Activated naive CD8-positive, alpha-beta T cell treated with anti-CD3 and anti-CD28 coated beads for 36 hours (primary cell): ENCODE data around the gene TBX2. TPM values are rescaled to one million over a fixed set of nuclear protein-coding genes. Genes with fewer than 3 reads are reported as not detected.

Experiments
- DNase-seq: peaks from one replicate; pipeline ENCODE4 v3.0.0; 2021
- H3K27ac Mint-ChIP-seq: one replicate; pipeline ENCODE4 v1.8.0; 2022; ENCODE audit warnings: mild to moderate bottlenecking, moderate library complexity, mixed read lengths
- H3K27me3 Mint-ChIP-seq: one replicate; pipeline ENCODE4 v1.8.0; 2022; ENCODE audit warnings: mild to moderate bottlenecking, mixed read lengths
- H3K36me3 Mint-ChIP-seq: one replicate; pipeline ENCODE4 v1.8.0; 2021; ENCODE audit warnings: mild to moderate bottlenecking, mixed read lengths
- H3K4me1 Mint-ChIP-seq: one replicate; pipeline ENCODE4 v1.8.0; 2021; ENCODE audit warnings: mixed read lengths
- H3K4me3 Mint-ChIP-seq: one replicate; pipeline ENCODE4 v1.8.0; 2022; ENCODE audit warnings: mild to moderate bottlenecking, moderate library complexity, mixed read lengths
- H3K9me3 Mint-ChIP-seq: one replicate; pipeline ENCODE4 v1.8.0; 2022; ENCODE audit warnings: mixed read lengths
- total RNA-seq, 2 experiments: library from RNA; stranded (reverse); gene quantifications; one replicate each; pipeline ENCODE4 v1.2.3, GENCODE V29; 2021

TBX2 gene
- total RNA-seq, 2 experiments from 2014 or later: not detected

GRCh38 chr17:61391595-61392291 lies 7.9 kb upstream of the TBX2 start:
- no peaks in the 10 kb centered on the region for H3K4me1 Mint-ChIP-seq
- no peak overlapping the region for H3K27ac Mint-ChIP-seq
- DNase-seq: no peak
- H3K9me3 Mint-ChIP-seq: no peaks in the 10 kb centered on the region
- H3K27me3 Mint-ChIP-seq: peaks cover 23% of the 10 kb centered on the region
- no peaks in the 10 kb centered on the region for H3K36me3 Mint-ChIP-seq
- no peak overlapping the region for H3K4me3 Mint-ChIP-seq

- Mint-ChIP-seq H3K4me3 (no peak overlapping the region), H3K4me1 (no peaks in the 10 kb centered on the region), H3K9me3 (no peaks in the 10 kb centered on the region)
Observed at GRCh38 chr17:61392679-61393078, 7.0 kb upstream of the TBX2 start.

GRCh38 chr17:61393550-61393903 lies 6.1 kb upstream of the TBX2 start:
- Mint-ChIP-seq H3K9me3 (no peaks in the 10 kb centered on the region), H3K27me3 (peaks cover 35% of the 10 kb centered on the region), H3K27ac (no peak overlapping the region), H3K4me3 (no peak overlapping the region), H3K36me3 (no peaks in the 10 kb centered on the region), H3K4me1 (peaks cover 7% of the 10 kb centered on the region)
- no peak for DNase-seq

More at GRCh38 chr17:61392679-61393078, 7.0 kb upstream of the TBX2 start:
- DNase-seq: no peak
- Mint-ChIP-seq H3K27ac (no peak overlapping the region), H3K36me3 (no peaks in the 10 kb centered on the region), H3K27me3 (peaks cover 27% of the 10 kb centered on the region)

- Mint-ChIP-seq H3K4me3 (no peak overlapping the region), H3K27ac (no peak overlapping the region), H3K27me3 (peaks cover 37% of the 10 kb centered on the region), H3K36me3 (no peaks in the 10 kb centered on the region), H3K4me1 (peaks cover 9% of the 10 kb centered on the region), H3K9me3 (no peaks in the 10 kb centered on the region)
- DNase-seq: no peak
Observed at GRCh38 chr17:61393904-61394629, 5.6 kb upstream of the TBX2 start.

GRCh38 chr17:61394630-61395408 lies 4.8 kb upstream of the TBX2 start:
- H3K36me3 Mint-ChIP-seq: no peaks in the 10 kb centered on the region
- no peak overlapping the region for H3K4me3 Mint-ChIP-seq
- no peak overlapping the region for H3K27ac Mint-ChIP-seq
- H3K9me3 Mint-ChIP-seq: no peaks in the 10 kb centered on the region
- no peak for DNase-seq
- peaks cover 37% of the 10 kb centered on the region for H3K27me3 Mint-ChIP-seq
- H3K4me1 Mint-ChIP-seq: peaks cover 9% of the 10 kb centered on the region

GRCh38 chr17:61395409-61395982 lies 4.1 kb upstream of the TBX2 start:
- Mint-ChIP-seq H3K27ac (no peak overlapping the region), H3K4me1 (peaks cover 9% of the 10 kb centered on the region), H3K9me3 (no peaks in the 10 kb centered on the region), H3K27me3 (peaks cover 40% of the 10 kb centered on the region), H3K36me3 (no peaks in the 10 kb centered on the region), H3K4me3 (no peak overlapping the region)
- DNase-seq: no peak

GRCh38 chr17:61395983-61396585 lies 3.6 kb upstream of the TBX2 start:
- DNase-seq: no peak
- H3K27ac Mint-ChIP-seq: no peak overlapping the region
- H3K9me3 Mint-ChIP-seq: no peaks in the 10 kb centered on the region
- H3K36me3 Mint-ChIP-seq: no peaks in the 10 kb centered on the region
- H3K4me1 Mint-ChIP-seq: peaks cover 9% of the 10 kb centered on the region
- no peak overlapping the region for H3K4me3 Mint-ChIP-seq
- H3K27me3 Mint-ChIP-seq: peaks cover 45% of the 10 kb centered on the region

- DNase-seq: no peak
- Mint-ChIP-seq H3K4me3 (no peak overlapping the region), H3K27me3 (peaks cover 51% of the 10 kb centered on the region), H3K36me3 (no peaks in the 10 kb centered on the region), H3K27ac (no peak overlapping the region), H3K4me1 (peaks cover 12% of the 10 kb centered on the region), H3K9me3 (no peaks in the 10 kb centered on the region)
Observed at GRCh38 chr17:61396586-61397085, 3.0 kb upstream of the TBX2 start.

GRCh38 chr17:61397086-61397842 lies 2.4 kb upstream of the TBX2 start:
- H3K27me3 Mint-ChIP-seq: peaks cover 57% of the 10 kb centered on the region

GRCh38 chr17:61398721-61399130 lies 917 bp upstream of the TBX2 start:
- Mint-ChIP-seq H3K4me3 (peak overlapping the region; percentile 63), H3K4me1 (peaks cover 27% of the 10 kb centered on the region), H3K9me3 (no peaks in the 10 kb centered on the region), H3K27me3 (peaks cover 72% of the 10 kb centered on the region), H3K36me3 (no peaks in the 10 kb centered on the region), H3K27ac (no peak overlapping the region)
- no peak for DNase-seq

More at GRCh38 chr17:61397086-61397842, 2.4 kb upstream of the TBX2 start:
- no peak overlapping the region for H3K4me3 Mint-ChIP-seq
- H3K4me1 Mint-ChIP-seq: peaks cover 12% of the 10 kb centered on the region
- DNase-seq: no peak
- no peak overlapping the region for H3K27ac Mint-ChIP-seq
- H3K36me3 Mint-ChIP-seq: no peaks in the 10 kb centered on the region
- H3K9me3 Mint-ChIP-seq: no peaks in the 10 kb centered on the region

GRCh38 chr17:61400066-61400716 lies 548 bp downstream of the TBX2 start:
- Mint-ChIP-seq H3K36me3 (no peaks in the 10 kb centered on the region), H3K27ac (no peak overlapping the region), H3K27me3 (peaks cover 78% of the 10 kb centered on the region), H3K9me3 (no peaks in the 10 kb centered on the region), H3K4me3 (peak overlapping the region; percentile 56), H3K4me1 (peaks cover 28% of the 10 kb centered on the region)
- DNase-seq: no peak

GRCh38 chr17:61400717-61401388 lies 1.2 kb downstream of the TBX2 start:
- Mint-ChIP-seq H3K9me3 (no peaks in the 10 kb centered on the region), H3K27me3 (peaks cover 72% of the 10 kb centered on the region), H3K4me3 (peak overlapping the region; percentile 56), H3K27ac (no peak overlapping the region), H3K4me1 (peaks cover 28% of the 10 kb centered on the region), H3K36me3 (no peaks in the 10 kb centered on the region)
- no peak for DNase-seq

- H3K27me3 Mint-ChIP-seq: peaks cover 75% of the 10 kb centered on the region
- H3K27ac Mint-ChIP-seq: no peak overlapping the region
- H3K9me3 Mint-ChIP-seq: no peaks in the 10 kb centered on the region
- no peak for DNase-seq
- H3K4me3 Mint-ChIP-seq: no peak overlapping the region
- H3K4me1 Mint-ChIP-seq: peaks cover 28% of the 10 kb centered on the region
- no peaks in the 10 kb centered on the region for H3K36me3 Mint-ChIP-seq
Observed at GRCh38 chr17:61401389-61402072, 1.9 kb downstream of the TBX2 start.
